ENCODE measurements around the gene PCNT. TPM values are rescaled to one million over a fixed set of nuclear protein-coding genes. Genes with fewer than 3 reads are reported as not detected.

Gene PCNT
- total RNA-seq, 4 donors from 2014 or later = 20.6 to 43.0 (median 25.5) TPM

GRCh38 chr21:46406001-46406400 is 82.0 kb downstream of the PCNT start:
- TF ChIP-seq CTCF (IDR thresholded peaks at IDR 0.05; ENCODE audit: low read depth) = no peak

GRCh38 chr21:46409641-46410406 is 85.9 kb downstream of the PCNT start:
- TF ChIP-seq CTCF (IDR thresholded peaks at IDR 0.05; ENCODE audit: low read depth) = no peak

- no peak for TF ChIP-seq CTCF (IDR thresholded peaks at IDR 0.05; ENCODE audit: low read depth)
Measured at GRCh38 chr21:46410516-46410915, 86.6 kb downstream of the PCNT start.

GRCh38 chr21:46411236-46411635 is 87.3 kb downstream of the PCNT start:
- TF ChIP-seq CTCF (IDR thresholded peaks at IDR 0.05; ENCODE audit: low read depth) = no peak

- TF ChIP-seq CTCF (IDR thresholded peaks at IDR 0.05; ENCODE audit: low read depth) = no peak
Measured at GRCh38 chr21:46411691-46412090, 87.7 kb downstream of the PCNT start.

GRCh38 chr21:46412521-46413364 is 88.8 kb downstream of the PCNT start:
- no peak for TF ChIP-seq CTCF (IDR thresholded peaks at IDR 0.05; ENCODE audit: low read depth)

GRCh38 chr21:46413365-46413696 is 89.4 kb downstream of the PCNT start:
- TF ChIP-seq CTCF (IDR thresholded peaks at IDR 0.05; ENCODE audit: low read depth) = no peak
